GM21786 (cell line): ENCODE measurements around the gene ZNF638.
"Not testable (repeated sequence)": the region's sequence is repeated elsewhere in the genome, so short reads cannot be mapped to it uniquely, and the experiment has no call there.

Source experiments
- ATAC-seq: cut with Tn5 transposase; IDR thresholded peaks from one replicate; pipeline ENCODE4 v1.9.1; 2021; ENCODE audit not compliant: unreplicated experiment

The ZNF638 gene, protein sequence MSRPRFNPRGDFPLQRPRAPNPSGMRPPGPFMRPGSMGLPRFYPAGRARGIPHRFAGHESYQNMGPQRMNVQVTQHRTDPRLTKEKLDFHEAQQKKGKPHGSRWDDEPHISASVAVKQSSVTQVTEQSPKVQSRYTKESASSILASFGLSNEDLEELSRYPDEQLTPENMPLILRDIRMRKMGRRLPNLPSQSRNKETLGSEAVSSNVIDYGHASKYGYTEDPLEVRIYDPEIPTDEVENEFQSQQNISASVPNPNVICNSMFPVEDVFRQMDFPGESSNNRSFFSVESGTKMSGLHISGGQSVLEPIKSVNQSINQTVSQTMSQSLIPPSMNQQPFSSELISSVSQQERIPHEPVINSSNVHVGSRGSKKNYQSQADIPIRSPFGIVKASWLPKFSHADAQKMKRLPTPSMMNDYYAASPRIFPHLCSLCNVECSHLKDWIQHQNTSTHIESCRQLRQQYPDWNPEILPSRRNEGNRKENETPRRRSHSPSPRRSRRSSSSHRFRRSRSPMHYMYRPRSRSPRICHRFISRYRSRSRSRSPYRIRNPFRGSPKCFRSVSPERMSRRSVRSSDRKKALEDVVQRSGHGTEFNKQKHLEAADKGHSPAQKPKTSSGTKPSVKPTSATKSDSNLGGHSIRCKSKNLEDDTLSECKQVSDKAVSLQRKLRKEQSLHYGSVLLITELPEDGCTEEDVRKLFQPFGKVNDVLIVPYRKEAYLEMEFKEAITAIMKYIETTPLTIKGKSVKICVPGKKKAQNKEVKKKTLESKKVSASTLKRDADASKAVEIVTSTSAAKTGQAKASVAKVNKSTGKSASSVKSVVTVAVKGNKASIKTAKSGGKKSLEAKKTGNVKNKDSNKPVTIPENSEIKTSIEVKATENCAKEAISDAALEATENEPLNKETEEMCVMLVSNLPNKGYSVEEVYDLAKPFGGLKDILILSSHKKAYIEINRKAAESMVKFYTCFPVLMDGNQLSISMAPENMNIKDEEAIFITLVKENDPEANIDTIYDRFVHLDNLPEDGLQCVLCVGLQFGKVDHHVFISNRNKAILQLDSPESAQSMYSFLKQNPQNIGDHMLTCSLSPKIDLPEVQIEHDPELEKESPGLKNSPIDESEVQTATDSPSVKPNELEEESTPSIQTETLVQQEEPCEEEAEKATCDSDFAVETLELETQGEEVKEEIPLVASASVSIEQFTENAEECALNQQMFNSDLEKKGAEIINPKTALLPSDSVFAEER (N-terminal part only)

DNA sequence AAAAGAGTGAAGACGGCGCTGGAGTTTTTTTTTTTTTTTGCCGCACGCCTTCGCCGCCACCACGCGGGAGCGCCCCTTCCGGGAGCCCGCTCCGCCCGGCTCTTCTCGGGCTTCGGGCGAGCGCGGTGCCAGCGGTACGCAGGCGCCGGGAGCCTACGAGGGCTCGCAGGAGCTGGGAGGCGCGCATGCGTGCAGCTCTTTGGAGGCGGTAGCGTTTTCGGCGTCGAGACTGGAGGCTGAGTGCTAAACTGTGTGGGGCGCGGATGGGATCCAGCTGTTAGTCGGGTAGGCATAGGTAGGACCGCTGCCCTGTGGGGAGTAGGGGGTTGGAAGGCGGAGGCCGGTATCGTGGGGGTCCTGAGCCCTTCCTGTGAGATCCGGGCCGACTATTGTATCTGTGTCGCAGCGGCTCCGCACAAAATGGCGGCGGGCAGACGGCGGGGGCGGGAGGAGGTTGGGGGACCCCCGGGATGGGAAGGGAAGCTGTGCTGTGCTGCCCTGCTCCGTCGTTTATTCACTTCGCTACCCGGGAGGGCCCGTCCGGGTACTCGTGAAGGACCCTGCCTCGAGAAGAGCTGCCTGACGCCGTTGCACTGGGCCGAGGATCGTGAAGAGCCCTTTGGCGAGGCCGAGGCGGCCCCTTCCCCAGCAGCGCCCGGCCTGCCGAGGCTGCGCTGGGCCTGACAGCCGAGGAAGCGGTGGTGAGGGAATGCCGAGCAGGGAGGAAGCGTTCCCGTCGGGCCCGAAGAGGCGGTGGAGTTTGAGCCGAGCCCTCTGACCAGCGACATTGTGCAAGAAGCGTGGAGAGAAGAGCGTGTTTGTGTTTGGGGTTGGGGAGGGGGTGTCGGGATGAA lies at the start of gene ZNF638:
Gene ZNF638, plus strand, starts transcription at position 202 of the 854 bp plus-strand sequence. CDS start 17,173 bp downstream, outside the sequence.
- ATAC-seq = peak; percentile 96

DNA sequence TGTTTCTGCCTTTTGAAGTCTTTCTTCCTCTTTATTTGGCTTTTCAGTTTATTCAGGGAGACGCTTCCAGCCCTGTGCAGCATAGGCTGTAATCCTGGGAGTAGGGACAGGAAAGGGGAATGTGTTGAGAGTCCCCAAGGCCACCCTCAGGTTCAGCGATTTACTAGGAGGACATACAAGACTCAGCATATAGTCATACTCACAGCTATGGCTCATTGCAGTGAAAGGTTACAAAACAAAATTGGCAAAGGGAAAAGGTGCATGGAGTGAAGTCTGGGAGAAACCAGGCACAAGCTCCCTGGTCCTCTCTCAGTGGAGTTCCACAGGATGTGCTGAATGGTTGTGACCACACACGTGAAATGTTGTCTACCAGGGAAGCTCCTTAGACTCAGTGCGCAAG lies 49.6 kb upstream of the ZNF638 start:
- no peak for ATAC-seq

DNA sequence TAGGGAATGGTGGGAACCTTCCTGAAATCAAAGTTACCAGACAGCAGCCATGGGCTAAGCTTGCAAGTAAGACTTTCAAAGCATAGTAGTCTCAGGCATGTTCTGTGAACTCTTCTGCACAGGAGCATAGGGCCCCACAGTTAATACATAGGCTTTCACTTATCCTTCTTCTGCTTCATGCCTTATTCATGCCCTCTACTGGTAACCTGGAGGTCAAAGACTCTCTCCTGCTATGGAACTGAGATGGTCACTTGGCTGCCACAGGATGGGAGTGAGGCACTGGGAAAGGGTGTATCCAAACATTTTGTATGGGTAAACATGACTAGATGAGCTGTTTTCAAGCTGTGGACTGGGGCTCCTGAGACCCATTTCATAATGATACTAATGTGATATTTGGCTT lies 49.1 kb upstream of the ZNF638 start:
- ATAC-seq = peak; percentile 43

DNA sequence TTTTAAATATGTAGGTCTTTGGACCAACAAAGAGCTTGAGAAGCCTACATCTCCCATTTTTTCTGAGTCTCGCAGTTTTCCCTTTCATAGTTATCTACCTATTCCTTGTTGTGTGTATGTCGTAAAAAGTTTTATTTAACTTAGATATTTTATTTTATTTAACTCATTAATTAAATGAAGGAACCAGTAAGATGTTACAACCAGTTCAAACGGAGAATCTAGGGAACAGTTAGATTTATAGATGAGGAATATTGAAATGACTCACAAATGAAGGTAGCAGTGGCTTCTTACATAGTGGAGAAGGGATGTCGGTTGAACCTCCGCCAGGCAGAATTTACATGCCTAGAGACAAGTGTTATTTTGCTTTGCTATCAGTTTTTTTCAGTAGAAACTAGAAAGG lies 48.5 kb upstream of the ZNF638 start:
- ATAC-seq = no peak

DNA sequence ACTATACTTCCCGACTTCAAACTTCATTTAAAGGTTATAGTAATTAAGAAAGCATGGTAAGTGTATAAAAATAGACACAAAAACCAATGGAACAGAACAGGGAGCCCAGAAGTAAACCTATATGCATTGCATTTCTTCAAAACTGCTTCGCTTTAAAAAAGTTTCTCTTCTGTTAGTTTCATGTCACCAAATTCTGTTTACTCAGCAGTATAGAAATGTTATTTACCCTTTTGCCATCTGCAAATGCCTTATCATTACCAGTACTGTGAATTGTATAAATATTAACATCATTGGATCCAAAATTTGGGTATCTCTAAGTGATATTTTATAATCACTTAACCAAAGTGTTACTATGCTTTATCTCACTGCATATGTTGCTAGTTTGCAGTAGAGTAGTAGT lies 45.9 kb upstream of the ZNF638 start:
- no peak for ATAC-seq

DNA sequence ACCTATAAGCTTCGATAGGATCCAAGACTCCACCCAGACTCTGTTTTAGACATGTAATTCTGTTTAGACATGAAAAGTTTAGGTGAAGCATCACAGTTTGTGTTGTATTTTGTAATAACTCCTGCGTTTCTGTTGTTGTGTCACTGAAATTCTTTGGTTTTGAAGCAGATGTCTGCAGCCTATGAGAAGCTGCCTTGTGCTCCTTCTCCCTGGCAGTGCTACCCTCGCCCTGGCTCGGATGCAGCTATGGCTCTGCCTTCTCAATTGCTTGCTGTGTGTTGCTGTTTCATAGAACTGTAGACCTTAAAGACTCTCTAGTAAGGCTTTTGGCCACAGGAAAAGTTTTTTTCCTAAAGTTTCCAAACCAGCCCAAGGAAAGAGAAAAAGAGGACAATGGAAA lies 40.2 kb upstream of the ZNF638 start:
- ATAC-seq = no peak

DNA sequence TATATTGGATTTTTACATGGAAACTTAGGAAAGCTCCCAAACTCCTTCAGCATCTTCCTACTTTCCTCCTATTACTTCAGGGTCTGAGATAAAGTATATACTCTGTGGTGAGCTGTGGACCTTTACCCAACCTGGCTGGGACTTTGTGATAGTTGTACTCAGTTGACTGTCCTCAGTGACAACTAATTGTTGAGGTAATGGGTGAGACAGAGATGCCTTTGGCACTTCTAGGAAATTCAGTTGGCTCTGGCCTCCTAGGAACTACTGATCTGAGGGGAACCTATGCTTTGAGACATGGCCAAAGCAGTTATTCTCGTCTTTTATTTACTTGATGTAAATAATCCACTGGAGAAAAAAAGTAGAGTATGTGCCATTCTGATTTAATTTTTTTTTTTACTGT lies 39.4 kb upstream of the ZNF638 start:
- no peak for ATAC-seq

DNA sequence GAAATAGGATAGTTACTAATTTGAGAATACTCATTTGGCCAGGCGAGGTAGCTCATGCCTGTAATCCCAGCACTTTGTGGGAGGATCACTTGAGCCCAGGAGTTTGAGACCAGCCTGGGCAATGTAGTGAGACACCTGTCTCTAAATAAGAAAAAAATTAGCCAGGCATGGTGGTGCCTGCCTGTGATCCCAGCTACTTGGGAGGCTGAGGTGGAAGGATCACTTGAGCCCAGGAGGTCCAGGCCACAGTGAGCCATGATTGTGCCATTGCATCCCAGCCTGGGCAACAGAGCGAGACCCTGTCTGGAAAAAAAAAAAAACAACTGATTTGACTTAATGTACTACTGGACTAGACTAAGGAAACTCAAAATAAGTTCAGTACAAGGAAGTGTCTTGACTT lies 32.7 kb upstream of the ZNF638 start:
- ATAC-seq = no peak

DNA sequence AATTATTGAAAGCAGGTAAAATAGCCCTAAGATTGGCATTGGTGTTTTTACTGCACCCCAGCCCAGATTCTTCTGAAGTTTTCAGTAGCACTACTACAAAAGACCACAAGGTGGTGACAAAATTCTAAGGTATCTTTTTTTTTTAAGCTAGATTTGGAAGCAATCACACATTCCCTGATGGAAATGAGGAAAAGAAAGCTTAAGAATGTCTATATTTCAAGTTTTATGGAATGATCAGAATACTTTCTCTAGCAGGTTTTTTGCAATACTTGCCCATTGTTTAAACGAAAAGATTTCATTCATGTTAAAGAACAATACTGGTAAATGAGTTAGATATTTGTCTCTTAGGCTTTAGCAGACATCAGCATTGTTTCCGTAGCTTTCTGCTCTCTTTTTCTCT lies 32.1 kb upstream of the ZNF638 start:
- no peak for ATAC-seq

DNA sequence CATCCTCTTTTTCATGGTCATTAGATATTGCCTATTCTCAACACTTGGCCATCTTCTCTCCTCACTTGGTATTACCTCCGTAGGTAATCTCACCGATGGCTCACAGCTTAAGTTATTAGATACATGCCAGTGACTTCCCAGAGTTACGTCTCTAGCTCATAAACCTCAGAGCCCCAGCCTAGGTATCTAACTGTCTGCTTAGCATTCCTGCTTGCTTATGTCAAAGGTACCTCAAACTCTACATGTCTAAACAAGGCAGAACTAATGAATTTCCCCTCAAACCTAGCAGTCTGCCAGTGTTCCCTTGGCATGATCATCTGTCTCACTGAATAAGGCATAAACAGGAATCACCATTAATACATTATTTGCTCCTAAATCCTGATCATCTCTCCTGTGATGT lies 27.7 kb upstream of the ZNF638 start:
- no peak for ATAC-seq

DNA sequence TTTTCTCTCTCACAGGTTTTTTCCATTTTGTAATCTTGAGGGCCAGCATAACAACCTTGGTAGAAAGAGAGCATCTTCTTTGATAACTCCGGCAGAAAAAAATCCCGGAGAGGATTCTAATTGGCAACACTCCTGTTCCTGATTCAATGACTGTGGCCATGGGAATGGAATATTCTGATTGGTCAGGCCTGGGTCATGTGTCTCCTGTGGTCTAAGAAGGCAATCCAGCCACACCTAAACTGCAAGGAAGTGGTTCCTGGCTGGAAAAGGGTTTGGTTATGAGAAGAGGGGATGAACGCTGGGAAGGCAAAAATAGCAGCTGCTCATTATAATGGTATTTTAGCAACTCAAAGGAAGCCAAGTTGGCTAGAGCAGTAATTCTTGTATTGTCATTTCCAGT lies 24.8 kb upstream of the ZNF638 start:
- ATAC-seq = no peak

DNA sequence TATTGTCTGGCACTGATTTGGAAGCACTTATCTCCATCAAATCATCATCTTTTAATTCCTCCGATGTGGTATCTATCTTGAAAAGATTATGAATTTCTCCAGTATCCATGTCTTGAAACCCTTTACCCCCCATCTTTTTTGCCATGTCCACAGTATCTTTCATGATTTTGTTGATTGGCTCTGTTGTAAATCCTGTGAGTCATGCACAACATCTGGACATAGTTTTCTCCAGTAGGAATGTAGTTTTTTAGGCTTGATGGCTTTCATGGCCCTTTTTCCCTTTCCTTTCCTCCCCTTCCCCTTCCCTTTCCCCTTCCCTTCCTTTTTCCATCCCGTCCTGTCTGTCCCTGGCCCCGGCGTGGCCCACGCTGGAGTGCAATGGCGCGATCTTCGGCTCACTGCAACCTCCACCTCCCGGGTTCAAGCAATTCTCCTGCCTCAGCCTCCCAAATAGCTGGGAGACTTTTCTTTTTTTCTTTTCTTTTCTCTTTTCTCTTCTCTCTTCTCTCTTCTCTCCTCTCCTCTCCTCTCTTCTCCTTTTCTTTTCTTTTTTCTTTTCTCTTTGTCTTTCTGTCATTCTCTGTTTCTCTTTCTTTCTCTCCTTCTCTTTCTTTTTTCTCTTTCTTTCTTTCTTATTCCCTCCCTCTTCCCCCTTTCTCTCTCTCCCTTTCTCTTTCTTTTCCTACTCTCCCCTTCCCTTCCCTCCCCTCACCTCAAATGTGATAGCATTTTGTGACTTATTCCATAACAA lies 18.4 kb upstream of the ZNF638 start:
- no peak for ATAC-seq

DNA sequence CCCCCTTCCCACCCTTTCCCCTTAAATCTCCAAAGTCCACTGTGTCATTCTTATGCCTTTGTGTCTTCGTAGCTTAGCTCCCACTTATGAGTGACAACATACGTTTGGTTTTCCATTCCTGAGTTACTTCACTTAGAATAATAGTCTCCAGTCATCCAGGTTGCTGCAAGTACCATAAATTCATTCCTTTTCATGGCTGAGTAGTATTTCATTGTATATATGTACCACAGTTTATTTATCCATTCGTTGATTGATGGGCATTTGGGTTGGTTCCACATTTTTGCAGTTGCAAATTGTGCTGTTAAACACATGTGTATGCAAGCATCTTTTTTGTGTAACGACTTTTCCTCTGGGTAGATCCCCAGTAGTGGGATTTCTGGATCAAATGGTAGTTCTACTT lies 14.5 kb upstream of the ZNF638 start:
- ATAC-seq = no peak

DNA sequence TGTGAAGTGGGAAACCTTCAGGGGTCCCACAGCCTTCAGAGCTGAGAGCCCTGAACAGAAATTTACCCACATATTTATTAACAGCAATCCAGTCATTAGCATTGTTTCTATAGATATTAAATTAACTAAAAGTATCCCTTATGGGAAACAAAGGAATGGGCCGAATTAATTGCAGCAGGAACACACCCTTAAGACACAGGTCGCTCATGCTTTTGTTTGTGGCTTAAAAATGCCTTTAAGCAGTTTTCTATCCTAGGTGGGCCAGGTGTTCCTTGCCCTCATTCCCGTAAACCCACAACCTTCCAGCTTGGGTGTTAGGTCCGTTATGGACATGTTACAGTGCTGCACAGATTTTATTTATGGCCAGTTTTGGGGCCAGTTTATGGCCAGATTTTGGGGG lies 13.7 kb upstream of the ZNF638 start:
- ATAC-seq = not testable (repeated sequence)

DNA sequence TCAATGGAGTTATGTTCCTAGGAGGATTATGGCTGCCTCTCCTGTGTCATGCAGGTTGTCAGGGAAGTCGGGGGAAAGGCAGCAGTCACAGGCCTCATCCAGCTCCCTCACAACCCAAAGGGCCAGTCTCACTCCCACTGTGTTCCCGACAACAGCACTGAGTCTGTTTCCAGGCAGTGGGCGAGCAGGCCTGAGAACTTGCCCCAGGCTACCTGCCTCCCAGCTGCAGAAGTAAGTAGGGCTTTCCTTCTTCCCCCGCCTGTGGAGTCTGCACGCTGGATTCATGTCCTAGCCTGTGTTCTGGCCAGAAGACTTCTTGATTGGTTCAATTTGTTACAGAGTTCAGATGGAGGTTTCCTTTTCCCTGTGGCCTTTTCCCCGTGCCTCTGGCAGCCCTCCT lies 8.2 kb upstream of the ZNF638 start:
- no peak for ATAC-seq

DNA sequence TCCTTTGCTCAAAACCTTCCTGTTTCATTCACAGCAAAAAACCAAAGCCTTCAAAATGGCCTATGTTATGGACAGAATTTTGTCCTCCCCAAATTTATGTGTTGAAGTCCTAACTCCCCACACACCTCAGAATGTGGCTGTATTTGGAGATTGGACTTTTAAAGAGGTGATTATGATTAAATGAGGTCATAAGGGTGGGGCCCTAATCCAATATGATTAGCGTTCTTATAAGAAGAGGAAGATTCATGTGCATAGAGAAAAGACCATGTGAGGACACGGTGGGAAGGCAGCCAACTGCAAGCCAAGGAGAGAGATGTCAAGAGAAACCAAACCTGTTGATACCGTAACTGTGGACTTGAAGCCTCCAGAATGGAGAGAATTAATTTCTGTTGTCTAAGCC lies 4.6 kb upstream of the ZNF638 start:
- no peak for ATAC-seq

DNA sequence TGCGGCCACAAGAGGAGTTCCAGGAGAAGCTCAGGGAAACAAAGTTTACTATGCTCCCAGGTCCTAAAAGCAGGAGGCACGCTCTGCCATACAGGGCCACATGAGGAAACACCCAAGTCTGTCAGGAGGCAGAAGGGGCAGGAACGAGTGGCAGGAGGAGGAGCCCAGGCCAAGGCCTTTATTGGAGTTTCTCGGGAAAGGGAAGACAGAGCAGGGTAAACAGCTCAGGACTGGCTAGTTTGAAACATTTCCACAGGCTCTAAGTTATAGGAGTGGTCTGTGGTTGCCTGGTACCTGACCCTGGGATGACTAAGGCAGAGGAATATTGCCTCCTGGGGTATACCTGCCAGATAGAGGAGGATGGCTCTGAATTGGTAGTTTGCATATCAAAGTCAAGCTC lies 3.7 kb upstream of the ZNF638 start:
- no peak for ATAC-seq

DNA sequence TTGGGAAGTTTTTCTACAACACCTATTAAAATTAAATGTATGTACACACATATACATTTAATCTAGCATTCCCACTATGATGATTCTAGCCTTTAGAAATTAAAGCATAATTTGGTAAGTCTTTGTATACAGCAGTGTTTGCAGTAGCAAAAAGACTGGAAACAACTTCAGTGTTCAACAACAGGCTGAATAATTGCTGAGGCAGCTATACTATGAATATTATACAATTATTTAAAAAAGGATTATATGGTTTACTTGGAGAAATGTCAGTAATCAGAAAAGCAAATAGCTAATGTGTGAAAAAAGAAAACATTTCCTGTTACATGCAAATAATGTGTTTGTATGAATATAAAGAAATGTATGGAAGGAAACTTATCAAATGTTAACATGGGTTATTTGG lies 1.4 kb upstream of the ZNF638 start:
- no peak for ATAC-seq

DNA sequence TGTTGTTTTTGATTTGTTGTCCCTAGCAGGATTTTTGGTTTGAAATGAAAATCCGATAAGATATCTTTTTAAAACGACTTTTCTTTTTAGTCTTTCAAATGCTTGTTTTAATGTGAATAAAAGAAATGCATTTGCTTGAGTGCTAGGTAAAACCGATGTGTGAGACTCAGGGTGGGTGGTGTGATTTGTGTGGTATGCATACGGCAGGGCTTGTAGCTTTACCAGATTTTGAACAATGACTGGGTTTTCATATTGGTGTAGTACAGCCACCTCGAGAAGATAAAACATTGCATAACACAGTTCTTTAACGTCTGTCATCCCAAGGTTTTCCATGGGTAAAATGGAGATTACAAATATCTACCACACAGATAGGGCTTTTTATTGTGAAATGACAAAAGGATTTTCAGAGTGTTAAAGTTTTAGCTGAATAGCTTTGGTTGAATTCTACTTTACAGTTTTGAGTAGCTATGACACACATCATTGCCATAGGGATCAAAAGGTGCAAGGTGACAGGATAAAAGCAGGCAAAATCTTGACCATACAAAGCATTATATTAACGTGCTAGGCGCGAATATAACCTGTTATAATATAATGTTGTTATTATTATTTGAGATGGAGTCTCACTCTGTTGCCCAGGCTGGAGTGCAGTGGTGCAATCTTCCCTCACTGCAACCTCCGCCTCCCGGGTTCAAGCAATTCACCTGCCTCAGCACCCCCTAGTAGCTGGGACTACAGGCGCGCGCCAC lies 824 bp upstream of the ZNF638 start:
- no peak for ATAC-seq
